ENCODE data around the gene IL34.

The IL34 gene

DNA sequence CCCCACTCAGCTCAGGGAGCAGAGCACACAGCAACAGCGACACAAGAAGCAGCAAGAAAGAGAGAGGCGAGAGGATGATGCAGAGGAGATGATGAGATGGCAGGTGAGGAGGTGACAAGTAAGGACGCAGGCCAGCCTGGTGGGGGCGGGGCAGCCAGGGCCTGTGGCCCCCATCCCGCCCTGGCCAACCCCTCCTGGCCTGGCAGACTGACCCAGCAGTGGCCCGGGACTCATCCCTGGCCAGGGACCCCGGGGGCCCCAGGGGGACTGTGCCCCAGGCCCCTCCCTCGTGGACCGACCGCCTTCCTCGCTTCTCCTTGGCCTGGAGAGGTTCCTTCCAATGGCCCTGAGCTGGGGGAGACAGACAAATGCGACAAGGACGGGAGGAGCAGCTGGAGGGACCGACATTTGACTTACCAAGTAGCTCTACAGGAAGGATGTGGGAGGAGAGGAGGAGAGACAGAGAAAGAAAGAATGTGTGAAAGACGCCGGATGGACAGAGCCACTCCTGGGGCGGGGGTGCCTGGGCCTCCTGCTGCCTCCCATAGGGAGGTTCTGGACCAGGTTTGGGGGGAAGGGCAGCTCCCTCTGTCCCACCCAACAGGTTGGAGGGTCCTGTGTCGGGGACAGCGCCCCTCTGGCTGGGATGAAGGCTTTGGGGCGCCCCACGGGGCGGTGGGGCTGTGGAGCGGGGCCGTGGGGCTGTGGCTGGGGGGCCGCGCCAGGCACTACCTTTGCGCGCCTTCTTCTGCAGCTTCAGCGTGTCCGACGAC lies 32.7 kb downstream of the IL34 start:
- DNase-seq, result no peak

DNA sequence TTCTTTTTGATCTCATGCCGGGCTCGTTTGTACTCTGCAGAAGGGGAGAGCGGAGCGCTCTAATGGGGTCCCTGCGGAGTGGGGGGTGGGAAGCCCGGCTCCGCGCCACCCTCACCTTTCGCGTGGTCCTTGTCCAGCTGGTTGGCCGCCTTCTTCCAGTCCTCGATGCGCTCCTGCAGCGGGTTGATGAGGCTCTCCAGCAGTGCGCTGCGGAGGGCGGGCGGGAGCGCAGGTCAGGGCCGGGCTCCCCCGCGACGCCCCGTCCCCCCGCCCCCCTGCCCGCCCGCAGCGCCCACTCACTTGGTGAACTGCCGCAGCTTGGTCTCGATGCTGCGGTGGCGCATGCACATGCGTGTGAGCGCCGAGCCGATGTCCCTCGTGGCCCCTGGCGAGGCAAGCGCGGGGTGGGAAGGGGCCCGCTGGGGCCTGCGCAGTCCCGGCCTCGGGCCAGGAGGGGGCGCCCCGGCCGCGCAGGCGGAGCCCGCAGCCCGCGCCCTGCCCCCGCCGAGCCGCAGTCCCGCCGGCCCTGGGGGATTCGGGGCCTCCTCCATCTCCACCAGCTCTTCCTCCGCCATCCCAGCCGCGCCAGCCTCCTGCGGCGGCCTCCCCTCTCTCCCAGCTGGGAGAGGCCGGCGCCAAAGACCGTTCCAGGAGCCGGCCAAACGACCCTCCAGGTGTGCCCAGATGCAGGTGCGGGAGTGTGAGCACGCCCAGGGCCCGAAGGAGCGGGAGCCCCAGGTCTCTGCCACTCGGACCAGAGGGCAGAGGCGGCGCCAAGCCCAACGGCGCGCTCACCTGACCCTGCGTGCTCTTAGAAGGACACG lies 33.5 kb downstream of the IL34 start:
- no peak for DNase-seq

DNA sequence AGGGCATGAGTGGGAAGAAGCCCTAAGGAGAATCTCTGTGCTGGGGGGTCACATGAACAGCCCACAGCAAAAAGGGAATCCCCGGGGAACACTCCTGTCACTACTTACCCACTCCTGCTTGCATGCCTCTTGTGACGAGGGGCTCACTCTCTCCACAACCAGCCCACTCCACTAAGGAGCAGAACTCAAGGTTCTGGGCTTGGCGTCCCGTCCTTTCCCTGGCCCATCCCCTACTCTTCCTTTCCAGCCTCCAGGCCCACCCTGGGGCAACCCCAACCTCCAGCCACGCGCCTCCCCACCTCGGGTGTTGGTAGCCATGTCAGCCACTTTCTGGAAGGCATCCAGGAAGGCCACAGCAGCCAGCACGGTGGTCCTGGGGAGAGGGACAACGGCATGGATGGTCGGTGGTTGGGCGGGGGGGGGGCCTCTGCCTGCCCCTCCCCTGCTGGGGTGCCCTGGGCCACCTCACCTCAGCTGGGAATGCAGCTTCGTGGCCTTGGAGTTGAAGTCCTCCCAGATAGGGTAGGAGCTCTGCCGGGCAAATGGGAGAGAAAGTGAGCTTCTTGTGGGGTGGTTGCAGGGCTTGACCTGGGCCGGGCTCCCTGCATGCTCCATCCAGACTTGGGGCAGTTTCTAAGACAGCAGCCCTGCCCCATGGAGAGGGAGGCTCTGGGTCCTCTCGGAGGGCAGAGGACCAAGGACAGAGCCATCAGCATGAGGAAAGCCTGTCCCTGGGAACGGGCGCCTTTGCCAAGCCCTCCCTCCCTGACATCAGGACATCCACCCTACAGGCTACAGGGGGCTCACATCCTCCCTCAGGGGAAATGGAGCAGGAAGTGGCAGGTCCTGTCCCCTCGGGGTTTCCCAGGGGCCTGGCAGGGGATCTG lies 34.4 kb downstream of the IL34 start:
- no peak for DNase-seq

GRCh38 chr16:70681382-70682238 lies 35.3 kb downstream of the IL34 start:
- no peak for DNase-seq

GRCh38 chr16:70682239-70683145 lies 36.1 kb downstream of the IL34 start:
- no peak for DNase-seq

GRCh38 chr16:70683146-70683944 lies 37.0 kb downstream of the IL34 start:
- DNase-seq, result no peak

- no peak for DNase-seq
Measured at GRCh38 chr16:70684146-70685060, 38.0 kb downstream of the IL34 start.

DNA sequence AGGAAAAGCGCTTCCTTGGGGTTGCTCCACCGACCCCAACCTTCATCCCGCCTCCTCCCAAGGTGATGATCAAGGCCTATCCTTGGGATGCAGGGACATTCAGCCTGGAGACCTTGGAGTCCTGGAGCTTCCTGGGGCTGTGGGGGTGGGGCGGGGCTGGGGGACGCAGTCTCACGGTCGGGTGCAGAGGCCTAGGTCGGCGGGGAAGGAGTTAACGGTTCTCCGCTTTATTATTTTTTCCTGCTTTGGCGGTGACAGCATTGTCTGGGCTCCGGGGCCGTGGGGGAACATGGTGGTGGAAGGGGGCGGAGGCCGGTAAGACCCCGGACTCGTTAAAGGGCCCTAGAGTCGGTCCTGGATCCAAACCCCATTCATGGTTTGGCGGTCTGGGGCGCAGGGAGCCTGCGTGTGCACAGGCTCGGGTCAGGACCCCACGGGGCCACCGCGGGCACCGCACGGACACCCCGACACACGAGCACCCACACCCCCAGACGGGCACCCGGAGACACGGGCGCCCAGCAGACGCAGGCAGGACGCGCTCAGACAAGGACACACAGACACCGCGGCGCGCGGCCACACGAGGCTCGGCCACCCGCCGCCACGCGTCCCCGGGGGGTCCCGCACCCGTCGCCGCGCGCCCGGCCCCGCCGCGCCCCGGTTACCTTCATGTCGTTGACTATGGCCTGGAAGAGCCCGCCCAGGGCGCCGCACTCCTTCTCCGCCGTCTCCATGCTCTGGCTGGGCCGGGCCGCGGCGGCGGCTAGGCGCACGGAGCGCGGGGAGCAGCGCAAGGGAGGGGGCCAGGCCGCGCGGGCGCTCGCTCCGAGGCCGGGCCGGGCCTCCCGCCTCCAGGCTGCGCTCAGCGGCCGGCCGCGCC lies 38.9 kb downstream of the IL34 start:
- no peak for DNase-seq

DNA sequence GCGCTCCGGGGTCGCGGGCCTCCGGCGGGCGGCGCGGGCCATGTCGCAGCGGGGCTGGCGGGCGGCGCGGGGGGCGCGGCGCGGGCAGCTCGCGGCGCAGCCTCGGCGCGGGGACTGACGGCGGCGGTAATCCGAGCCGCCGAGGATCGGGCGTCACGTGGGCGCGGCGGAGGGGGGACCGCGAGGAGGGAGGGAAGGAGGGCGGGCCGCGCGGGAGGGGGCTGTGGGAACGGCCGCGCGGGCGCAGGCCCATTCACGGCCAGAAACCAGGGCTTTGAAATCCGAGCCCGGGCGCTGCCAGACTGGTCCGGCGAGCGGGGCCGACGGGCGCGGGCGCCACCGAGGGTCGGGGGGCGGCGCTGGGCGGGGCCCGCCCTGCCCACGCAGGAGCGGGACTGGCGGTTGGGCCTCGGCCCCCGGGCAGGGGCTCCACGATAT lies 39.6 kb downstream of the IL34 start, which contains the start of gene MTSS2:
Gene MTSS2, minus strand, starts transcription at position 116 of the 438 bp plus-strand sequence. CDS start 262 bp downstream, outside the sequence.
- DNase-seq, result no peak

GRCh38 chr16:70686376-70687101 lies 40.2 kb downstream of the IL34 start:
- DNase-seq, result no peak

DNA sequence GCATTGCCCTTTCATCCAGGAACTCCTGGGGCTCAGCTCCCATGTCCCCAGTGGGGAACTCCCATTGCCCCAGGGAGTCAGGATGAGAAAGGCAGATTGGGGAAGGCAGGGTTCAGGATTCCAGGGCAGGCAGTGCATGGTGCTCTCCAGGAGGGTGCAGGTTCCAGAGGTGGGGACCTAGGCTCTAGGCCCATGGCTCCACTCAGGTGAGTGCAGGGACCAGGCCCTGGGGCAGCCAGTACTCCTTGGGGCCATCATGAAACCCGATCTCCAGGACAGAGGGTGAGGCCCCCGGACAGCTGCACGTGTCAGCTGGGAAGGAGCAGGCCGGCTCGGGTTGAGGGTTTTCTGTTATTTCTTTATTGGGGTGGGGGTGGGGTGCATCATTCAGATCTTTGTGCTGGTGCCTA lies 40.7 kb downstream of the IL34 start:
- no peak for DNase-seq

- DNase-seq, result no peak
Measured at GRCh38 chr16:70687671-70688245, 41.4 kb downstream of the IL34 start.

GRCh38 chr16:70688246-70688742 lies 41.9 kb downstream of the IL34 start:
- DNase-seq, result no peak

GRCh38 chr16:70689035-70689969 lies 42.9 kb downstream of the IL34 start:
- DNase-seq, result no peak

Measured in NCI-H2081 treated with DMSO at 0.1 percent for 48 hours (cell line).